IMR-90 (cell line): ENCODE measurements around the gene TCERG1L. TPM values are rescaled to one million over a fixed set of nuclear protein-coding genes. Genes with fewer than 3 reads are reported as not detected.

Experiments used
- ATAC-seq: fragments of 200-7000 bp; cut with Tn5 transposase; 2 replicates; pipeline ENCODE4 v1.9.1; 2020; ENCODE audit warnings: low read depth, mild to moderate bottlenecking, moderate library complexity
- BruUV-seq: library from RNA; stranded (reverse); fragments of 400-500 nt; replicated peaks from 2 replicates; lab custom pipeline; 2021; lab: Mats Ljungman, UMichigan
- CTCF ChIA-PET: fragments of 300-600 bp; formaldehyde crosslinking; extraction: SDS; loops from one replicate; lab custom pipeline; 2021; ENCODE audit warnings: antibody characterized with exemption; lab: Yijun Ruan, JAX
- POLR2A ChIA-PET: fragments of 300-600 bp; sonication (Branson Sonifier 250); formaldehyde crosslinking; loops from one replicate; lab custom pipeline; 2022; ENCODE audit warnings: antibody characterized with exemption; ENCODE audit not compliant: unreplicated experiment; lab: Charles Lee
- DNase-seq: peaks from one replicate; pipeline ENCODE4 v3.0.0; 2013
- H2AFZ ChIP-seq: replicated peaks from 2 replicates; pipeline ENCODE3; 2013; ENCODE audit warnings: low read length, mild to moderate bottlenecking; ENCODE audit not compliant: poor library complexity
- H2AK5ac ChIP-seq: 2 replicates; pipeline ENCODE4 v1.6.1; 2013; ENCODE audit warnings: low read depth, low read length, inconsistent platforms
- H2AK9ac ChIP-seq: replicated peaks from 2 replicates; pipeline ENCODE3; 2013; ENCODE audit warnings: mild to moderate bottlenecking, low read depth, low read length, moderate library complexity; ENCODE audit not compliant: poor library complexity
- H2BK120ac ChIP-seq: 2 replicates; pipeline ENCODE4 v1.6.1; 2013; ENCODE audit warnings: low read depth, low read length, inconsistent platforms
- H2BK15ac ChIP-seq: 3 replicates; pipeline ENCODE4 v1.6.1; 2013; ENCODE audit warnings: low read depth, low read length, inconsistent platforms
- H2BK20ac ChIP-seq: 2 replicates; pipeline ENCODE4 v1.6.1; 2013; ENCODE audit warnings: low read depth, mild to moderate bottlenecking, inconsistent platforms, low read length, moderate library complexity
- H2BK5ac ChIP-seq: 2 replicates; pipeline ENCODE4 v1.6.1; 2013; ENCODE audit warnings: mild to moderate bottlenecking, low read depth, low read length, inconsistent platforms; ENCODE audit not compliant: poor library complexity, severe bottlenecking
- H3K14ac ChIP-seq: replicated peaks from 2 replicates; pipeline ENCODE4 v1.6.1; 2013; ENCODE audit warnings: low read depth, low read length, inconsistent platforms
- H3K18ac ChIP-seq: 2 replicates; pipeline ENCODE4 v1.6.1; 2013; ENCODE audit warnings: low read depth, low read length, control low read depth
- H3K23ac ChIP-seq: 2 replicates; pipeline ENCODE4 v1.6.1; 2013; ENCODE audit warnings: low read depth, low read length, inconsistent platforms
- H3K27ac ChIP-seq: 2 replicates; pipeline ENCODE4 v1.5.1; 2013; ENCODE audit warnings: mild to moderate bottlenecking, control low read depth, low read length; ENCODE audit not compliant: insufficient read depth
- H3K27me3 ChIP-seq: 2 replicates; pipeline ENCODE4 v1.6.1; 2013; ENCODE audit warnings: low read length; ENCODE audit not compliant: control insufficient read depth, insufficient read depth
- H3K36me3 ChIP-seq: 2 replicates; pipeline ENCODE4 v1.6.1; 2013; ENCODE audit warnings: low read length, mixed read lengths; ENCODE audit not compliant: control insufficient read depth, insufficient read depth
- H3K4ac ChIP-seq: 2 replicates; pipeline ENCODE4 v1.6.1; 2013; ENCODE audit warnings: low read depth, low read length, inconsistent platforms
- H3K4me1 ChIP-seq: 2 replicates; pipeline ENCODE4 v1.6.1; 2013; ENCODE audit warnings: low read length, mixed read lengths; ENCODE audit not compliant: control insufficient read depth, insufficient read depth
- H3K4me2 ChIP-seq: 2 replicates; pipeline ENCODE4 v1.6.1; 2013; ENCODE audit warnings: low read depth, mild to moderate bottlenecking, control low read depth, low read length, moderate library complexity
- H3K4me3 ChIP-seq: 2 replicates; pipeline ENCODE4 v1.5.1; 2013; ENCODE audit warnings: low read depth, mild to moderate bottlenecking, control low read depth, low read length, moderate library complexity; ENCODE audit not compliant: insufficient read depth
- H3K56ac ChIP-seq: 2 replicates; pipeline ENCODE4 v1.6.1; 2013; ENCODE audit warnings: low read length, inconsistent platforms; ENCODE audit not compliant: insufficient read depth; ENCODE audit errors: extremely low read depth
- H3K79me1 ChIP-seq, 2 experiments: 2 replicates each; pipeline ENCODE4 v1.6.1; 2013; ENCODE audit warnings: low read length in 2 of 2, inconsistent platforms in 1 of 2, low read depth in 1 of 2
- H3K9ac ChIP-seq: 2 replicates; pipeline ENCODE4 v1.6.1; 2013; ENCODE audit warnings: low read depth, low read length, control low read depth
- H3K9me1 ChIP-seq: 2 replicates; pipeline ENCODE4 v1.6.1; 2013; ENCODE audit warnings: low read length, inconsistent platforms; ENCODE audit not compliant: insufficient read depth
- H3K9me3 ChIP-seq: 2 replicates; pipeline ENCODE4 v1.6.1; 2013; ENCODE audit warnings: low read length; ENCODE audit not compliant: control insufficient read depth, insufficient read depth
- H4K20me1 ChIP-seq: 2 replicates; pipeline ENCODE4 v1.6.1; 2013; ENCODE audit warnings: low read length, inconsistent platforms; ENCODE audit not compliant: insufficient read depth
- H4K5ac ChIP-seq: 2 replicates; pipeline ENCODE4 v1.6.1; 2013; ENCODE audit warnings: mild to moderate bottlenecking, low read depth, low read length, control low read depth
- H4K8ac ChIP-seq, 2 experiments: 2 replicates each; pipeline ENCODE4 v1.6.1; 2013; ENCODE audit warnings: low read depth in 2 of 2, low read length in 2 of 2, control low read depth in 1 of 2, inconsistent platforms in 1 of 2
- H4K91ac ChIP-seq: 2 replicates; pipeline ENCODE4 v1.6.1; 2013; ENCODE audit warnings: low read depth, low read length, inconsistent platforms; ENCODE audit not compliant: insufficient read depth
- BHLHE40 ChIP-seq: fragments of 150-350 bp; IDR thresholded peaks from 2 replicates; pipeline ENCODE4 v1.6.1; 2016; ENCODE audit warnings: mild to moderate bottlenecking, low read depth, low read length
- CEBPB ChIP-seq: IDR thresholded peaks from 2 replicates; pipeline ENCODE4 v1.6.1; 2012; ENCODE audit warnings: low read depth, low read length, improper control_type of control experiment
- CHD1 ChIP-seq: IDR thresholded peaks from 2 replicates; pipeline ENCODE4 v1.6.1; 2012; ENCODE audit warnings: low read depth, low read length, improper control_type of control experiment
- CTCF ChIP-seq: conservative IDR thresholded peaks from 2 replicates; pipeline ENCODE4 v1.5.1; 2012; ENCODE audit warnings: mild to moderate bottlenecking, low read depth, low read length, improper control_type of control experiment
- ELK1 ChIP-seq: fragments of 150-350 bp; IDR thresholded peaks from 2 replicates; pipeline ENCODE4 v1.6.1; 2016; ENCODE audit warnings: low read depth, mild to moderate bottlenecking, low read length, moderate library complexity, borderline replicate concordance
- FOS ChIP-seq: fragments of 150-350 bp; IDR thresholded peaks from 2 replicates; pipeline ENCODE4 v1.6.1; 2016; ENCODE audit warnings: low read depth, low read length
- MAFK ChIP-seq: IDR thresholded peaks from 2 replicates; pipeline ENCODE4 v1.6.1; 2012; ENCODE audit warnings: low read depth, low read length, improper control_type of control experiment
- MAZ ChIP-seq: IDR thresholded peaks from 2 replicates; pipeline ENCODE4 v1.6.1; 2012; ENCODE audit warnings: low read depth, mild to moderate bottlenecking, low read length, improper control_type of control experiment, moderate library complexity, borderline replicate concordance
- MXI1 ChIP-seq: IDR thresholded peaks from 2 replicates; pipeline ENCODE4 v1.6.1; 2012; ENCODE audit warnings: low read depth, mild to moderate bottlenecking, low read length, moderate library complexity, borderline replicate concordance
- NFE2L2 ChIP-seq: fragments of 150-350 bp; IDR thresholded peaks from 2 replicates; pipeline ENCODE4 v1.6.1; 2016; ENCODE audit warnings: low read depth, mild to moderate bottlenecking, low read length
- POLR2A ChIP-seq: IDR thresholded peaks from 2 replicates; pipeline ENCODE4 v1.6.1; 2012; ENCODE audit warnings: mild to moderate bottlenecking, low read depth, low read length
- SMC3 ChIP-seq: fragments of 150-350 bp; IDR thresholded peaks from 2 replicates; pipeline ENCODE4 v1.6.1; 2016; ENCODE audit warnings: low read depth, mild to moderate bottlenecking, antibody characterized with exemption, low read length, moderate library complexity
- WGBS, 2 experiments: methylation state at CpG; one replicate each; pipeline versions ENCODE4 v1.1.5 to v1.1.7; 2013; ENCODE audit warnings: missing lambda C conversion rate in 2 of 2; ENCODE audit not compliant: insufficient read length in 1 of 2; ENCODE audit errors: extremely low coverage in 2 of 2; 5-methylcytosine and 5-hydroxymethylcytosine counted together
- dilution Hi-C: fragments of 300-500 bp; cut with HindIII; formaldehyde crosslinking; loops from one replicate; pipeline ENCODE4 v1.14.3; 2018; ENCODE audit warnings: low sequenced_read_pairs; ENCODE audit not compliant: unreplicated experiment
- in situ Hi-C: fragments of 300-500 bp; cut with MboI; formaldehyde crosslinking; loops from 3 replicates; pipeline ENCODE4 v1.14.3; 2019; ENCODE audit warnings: low sequenced_read_pairs, inconsistent platforms, mixed read lengths
- intact Hi-C: fragments of 100-400 bp; cut with micrococcal nuclease; formaldehyde crosslinking; loops from 2 replicates; pipeline ENCODE4 v1.10.0; 2022
- polyA plus RNA-seq, 3 experiments: library from polyadenylated mRNA; depleted of rRNA; stranded (reverse); fragments of >200 nt; gene quantifications; 2 replicates each; pipeline ENCODE4 v1.2.3, GENCODE V29; 2012; ENCODE audit warnings: low replicate concordance in 1 of 3
- total RNA-seq: library from RNA; depleted of rRNA; stranded (reverse); fragments of >200 nt; gene quantifications from 2 replicates; pipeline ENCODE4 v1.2.3, GENCODE V29; 2012

TCERG1L gene
- total and polyA plus RNA-seq, 2 of the 4 experiments (the other 2 are of a cell fraction) = not detected

GRCh38 chr10:131063311-131063710, 248.2 kb downstream of the TCERG1L start:
- no peak overlapping the region for H4K8ac ChIP-seq
- H3K14ac ChIP-seq = no peak overlapping the region
- H4K20me1 ChIP-seq = no peaks in the 10 kb centered on the region
- H4K91ac ChIP-seq = no peak overlapping the region
- BruUV-seq = no TSS peak
- in situ Hi-C loops (no loop called here), intact Hi-C loops (no loop called here), dilution Hi-C loops (no loop called here)
- H2BK5ac ChIP-seq = no peak overlapping the region
- no CpG with 5 or more reads among the region's 2 CpGs for WGBS, 2 experiments
- H3K23ac ChIP-seq = no peak overlapping the region
- no peak overlapping the region for H3K18ac ChIP-seq
- H3K27ac ChIP-seq = no peak overlapping the region
- H3K4me1 ChIP-seq = no peaks in the 10 kb centered on the region
- no peak overlapping the region for H3K9ac ChIP-seq
- H2BK15ac ChIP-seq = no peak overlapping the region
- ChIA-PET CTCF (no interaction called here), POLR2A (no interaction called here)
- H2AFZ ChIP-seq = no peak overlapping the region
- no peaks in the 10 kb centered on the region for H3K79me1 ChIP-seq
- TF ChIP-seq CEBPB (no peak), SMC3 (no peak), NFE2L2 (no peak), CHD1 (no peak), FOS (no peak), MAFK (no peak), BHLHE40 (no peak), ELK1 (no peak), CTCF (no peak), MAZ (no peak), MXI1 (no peak), POLR2A (no peak)
- peaks cover 38% of the 10 kb centered on the region for H3K9me3 ChIP-seq
- H3K4ac ChIP-seq = no peak overlapping the region
- H3K4me2 ChIP-seq = no peak overlapping the region
- H3K27me3 ChIP-seq = no peaks in the 10 kb centered on the region
- no peak overlapping the region for H3K4me3 ChIP-seq
- H2AK5ac ChIP-seq = no peak overlapping the region
- H2BK20ac ChIP-seq = no peak overlapping the region
- no peaks in the 10 kb centered on the region for H3K9me1 ChIP-seq
- no peak for DNase-seq
- H2AK9ac ChIP-seq = no peak overlapping the region
- H3K36me3 ChIP-seq = no peaks in the 10 kb centered on the region
- no peak overlapping the region for H3K56ac ChIP-seq
- H4K5ac ChIP-seq = no peak overlapping the region
- no peak for ATAC-seq
- H2BK120ac ChIP-seq = no peak overlapping the region
